Activated naive CD4-positive, alpha-beta T cell treated with anti-CD3 and anti-CD28 coated beads, Interleukin-2, amount 50 U/mL, for 24 hours (primary cell): ENCODE data around the gene SLC12A5.
A peak's percentile ranks its signal among the peaks of the same experiment; 100 is the strongest.
"Not testable (repeated sequence)": the region's sequence is repeated elsewhere in the genome, so short reads cannot be mapped to it uniquely, and the experiment has no call there.

ENCODE experiments used
- H3K27ac Mint-ChIP-seq: one replicate; pipeline ENCODE4 v1.8.0; 2021; ENCODE audit warnings: mild to moderate bottlenecking, mixed read lengths
- H3K27me3 Mint-ChIP-seq: one replicate; pipeline ENCODE4 v1.8.0; 2021; ENCODE audit warnings: mixed read lengths
- H3K36me3 Mint-ChIP-seq: one replicate; pipeline ENCODE4 v1.8.0; 2021; ENCODE audit warnings: mixed read lengths
- H3K4me1 Mint-ChIP-seq: one replicate; pipeline ENCODE4 v1.8.0; 2021; ENCODE audit warnings: mixed read lengths
- H3K4me3 Mint-ChIP-seq: one replicate; pipeline ENCODE4 v1.8.0; 2021; ENCODE audit warnings: mild to moderate bottlenecking, mixed read lengths
- H3K9me3 Mint-ChIP-seq: one replicate; pipeline ENCODE4 v1.8.0; 2021; ENCODE audit warnings: mixed read lengths

The SLC12A5 gene

GRCh38 chr20:46028772-46029371 lies at the start of gene SLC12A5:
TSS of gene SLC12A5 (plus strand) at chr20:46029215. CDS start at chr20:46029345, 130 bp downstream.
- no peak within 1 kb of the TSS for H3K27ac Mint-ChIP-seq
- H3K4me3 Mint-ChIP-seq: no peak within 1 kb of the TSS
- no peaks in the 10 kb centered on the region for H3K4me1 Mint-ChIP-seq
- peaks cover 36% of the 10 kb centered on the region for H3K27me3 Mint-ChIP-seq
- no peaks in the 10 kb centered on the region for H3K9me3 Mint-ChIP-seq
- H3K36me3 Mint-ChIP-seq: no peaks in the 10 kb centered on the region

- no peak overlapping the region for H3K4me3 Mint-ChIP-seq
- no peaks in the 10 kb centered on the region for H3K36me3 Mint-ChIP-seq
- peaks cover 2% of the 10 kb centered on the region for H3K27me3 Mint-ChIP-seq
- no peak overlapping the region for H3K27ac Mint-ChIP-seq
- no peaks in the 10 kb centered on the region for H3K4me1 Mint-ChIP-seq
- H3K9me3 Mint-ChIP-seq: no peaks in the 10 kb centered on the region
Observed at GRCh38 chr20:45981261-45981660, 47.8 kb upstream of the SLC12A5 start.

GRCh38 chr20:45983279-45983743 lies 45.7 kb upstream of the SLC12A5 start:
- no peak overlapping the region for H3K27ac Mint-ChIP-seq
- no peaks in the 10 kb centered on the region for H3K9me3 Mint-ChIP-seq
- peaks cover 2% of the 10 kb centered on the region for H3K27me3 Mint-ChIP-seq
- H3K36me3 Mint-ChIP-seq: no peaks in the 10 kb centered on the region
- H3K4me3 Mint-ChIP-seq: no peak overlapping the region
- no peaks in the 10 kb centered on the region for H3K4me1 Mint-ChIP-seq

- no peaks in the 10 kb centered on the region for H3K36me3 Mint-ChIP-seq
- H3K27ac Mint-ChIP-seq: no peak overlapping the region
- H3K9me3 Mint-ChIP-seq: no peaks in the 10 kb centered on the region
- no peak overlapping the region for H3K4me3 Mint-ChIP-seq
- no peaks in the 10 kb centered on the region for H3K4me1 Mint-ChIP-seq
- H3K27me3 Mint-ChIP-seq: peaks cover 2% of the 10 kb centered on the region
Observed at GRCh38 chr20:45985573-45985972, 43.4 kb upstream of the SLC12A5 start.

GRCh38 chr20:45987108-45987780 lies 41.8 kb upstream of the SLC12A5 start:
- Mint-ChIP-seq H3K27ac (no peak overlapping the region), H3K4me3 (no peak overlapping the region), H3K4me1 (no peaks in the 10 kb centered on the region), H3K36me3 (no peaks in the 10 kb centered on the region), H3K27me3 (peaks cover 2% of the 10 kb centered on the region), H3K9me3 (no peaks in the 10 kb centered on the region)

GRCh38 chr20:45988830-45989229 lies 40.2 kb upstream of the SLC12A5 start:
- not testable (repeated sequence) for H3K36me3 Mint-ChIP-seq, H3K4me1 Mint-ChIP-seq, H3K9me3 Mint-ChIP-seq, H3K27me3 Mint-ChIP-seq, H3K4me3 Mint-ChIP-seq, H3K27ac Mint-ChIP-seq

- no peaks in the 10 kb centered on the region for H3K36me3 Mint-ChIP-seq
- H3K9me3 Mint-ChIP-seq: no peaks in the 10 kb centered on the region
- H3K4me1 Mint-ChIP-seq: peaks cover 9% of the 10 kb centered on the region
- no peak overlapping the region for H3K27ac Mint-ChIP-seq
- no peak overlapping the region for H3K4me3 Mint-ChIP-seq
- H3K27me3 Mint-ChIP-seq: no peaks in the 10 kb centered on the region
Observed at GRCh38 chr20:45991616-45992015, 37.4 kb upstream of the SLC12A5 start.

GRCh38 chr20:45993197-45993951 lies 35.6 kb upstream of the SLC12A5 start:
- no peaks in the 10 kb centered on the region for H3K36me3 Mint-ChIP-seq
- H3K9me3 Mint-ChIP-seq: no peaks in the 10 kb centered on the region
- H3K4me3 Mint-ChIP-seq: no peak overlapping the region
- H3K27ac Mint-ChIP-seq: no peak overlapping the region
- H3K27me3 Mint-ChIP-seq: no peaks in the 10 kb centered on the region
- H3K4me1 Mint-ChIP-seq: peaks cover 26% of the 10 kb centered on the region

- Mint-ChIP-seq H3K27ac (peak overlapping the region; percentile 38), H3K4me1 (peaks cover 41% of the 10 kb centered on the region), H3K36me3 (no peaks in the 10 kb centered on the region), H3K4me3 (no peak overlapping the region), H3K27me3 (no peaks in the 10 kb centered on the region), H3K9me3 (no peaks in the 10 kb centered on the region)
Observed at GRCh38 chr20:45994761-45995493, 34.1 kb upstream of the SLC12A5 start.

- H3K27me3 Mint-ChIP-seq, H3K9me3 Mint-ChIP-seq, H3K4me3 Mint-ChIP-seq, H3K36me3 Mint-ChIP-seq, H3K27ac Mint-ChIP-seq: not testable (repeated sequence)
- peaks cover 48% of the 10 kb centered on the region for H3K4me1 Mint-ChIP-seq
Observed at GRCh38 chr20:45995495-45996097, 33.4 kb upstream of the SLC12A5 start.

GRCh38 chr20:45997187-45997586 lies 31.8 kb upstream of the SLC12A5 start:
- Mint-ChIP-seq H3K27ac (no peak overlapping the region), H3K4me1 (peaks cover 62% of the 10 kb centered on the region), H3K27me3 (no peaks in the 10 kb centered on the region), H3K9me3 (no peaks in the 10 kb centered on the region), H3K36me3 (no peaks in the 10 kb centered on the region), H3K4me3 (no peak overlapping the region)

GRCh38 chr20:45998337-45998736 lies 30.7 kb upstream of the SLC12A5 start:
- Mint-ChIP-seq H3K36me3 (no peaks in the 10 kb centered on the region), H3K4me3 (peak overlapping the region; percentile 28), H3K27me3 (no peaks in the 10 kb centered on the region)

GRCh38 chr20:45998761-45999160 lies 30.3 kb upstream of the SLC12A5 start:
- no peaks in the 10 kb centered on the region for H3K27me3 Mint-ChIP-seq
- peaks cover 70% of the 10 kb centered on the region for H3K4me1 Mint-ChIP-seq
- H3K36me3 Mint-ChIP-seq: no peaks in the 10 kb centered on the region
- no peak overlapping the region for H3K27ac Mint-ChIP-seq
- peak overlapping the region; percentile 28 for H3K4me3 Mint-ChIP-seq
- no peaks in the 10 kb centered on the region for H3K9me3 Mint-ChIP-seq

More at GRCh38 chr20:45998337-45998736, 30.7 kb upstream of the SLC12A5 start:
- H3K4me1 Mint-ChIP-seq: peaks cover 66% of the 10 kb centered on the region
- no peaks in the 10 kb centered on the region for H3K9me3 Mint-ChIP-seq
- no peak overlapping the region for H3K27ac Mint-ChIP-seq

GRCh38 chr20:45999557-46000261 lies 29.3 kb upstream of the SLC12A5 start:
- H3K4me3 Mint-ChIP-seq: peak overlapping the region; percentile 26
- no peaks in the 10 kb centered on the region for H3K36me3 Mint-ChIP-seq
- H3K27ac Mint-ChIP-seq: peak overlapping the region; percentile 23
- no peaks in the 10 kb centered on the region for H3K27me3 Mint-ChIP-seq
- H3K9me3 Mint-ChIP-seq: no peaks in the 10 kb centered on the region
- H3K4me1 Mint-ChIP-seq: peaks cover 79% of the 10 kb centered on the region
